Upper lobe of left lung (tissue), 4 donors: ENCODE data around the gene ATP6V0B.

Experiments
- CTCF ChIP-seq, 6 experiments: fragments of 450-650 bp in 4 of 6; fragments of 200-600 bp in 2 of 6; sonication (generic) in 2 of 6; IDR thresholded peaks; one replicate each; pipeline ENCODE4 v1.5.1; 2016 to 2019; ENCODE audit warnings: antibody characterized with exemption in 6 of 6
- POLR2A ChIP-seq, 4 donors: fragments of 450-650 bp; IDR thresholded peaks; one replicate each; pipeline ENCODE4 v1.5.1; 2016 to 2017; ENCODE audit warnings: antibody characterized with exemption in 4 of 4, mild to moderate bottlenecking in 2 of 4
- POLR2AphosphoS5 ChIP-seq, 2 donors: sonication (generic); formaldehyde crosslinking; IDR thresholded peaks; one replicate each; pipeline ENCODE4 v1.5.1; 2017; ENCODE audit warnings: antibody characterized with exemption in 2 of 2

- TF ChIP-seq CTCF (IDR thresholded peaks at IDR 0.05): no peak
- no peak for TF ChIP-seq POLR2A (IDR thresholded peaks at IDR 0.05)
- TF ChIP-seq POLR2AphosphoS5 (IDR thresholded peaks at IDR 0.05): no peak
Measured at GRCh38 chr1:43979261-43979527, 4.4 kb downstream of the ATP6V0B start.
